Astrocyte (in vitro differentiated cells and primary cell): Measurements from ENCODE around the gene DCAF4. TPM values are rescaled to one million over a fixed set of nuclear protein-coding genes. Genes with fewer than 3 reads are reported as not detected.

Experiments
- DNase-seq: peaks from one replicate; pipeline ENCODE4 v3.0.0-alpha.2; 2010; ENCODE audit warnings: low read depth
- FAIRE-seq: peaks from 2 replicates; lab custom pipeline; 2011; peaks lifted over from hg19 to GRCh38; lab: Jason Lieb, UNC
- H2AFZ ChIP-seq: 2 replicates; pipeline ENCODE4 v1.6.0; 2012; ENCODE audit warnings: low read depth, low read length, inconsistent platforms
- H3K27ac ChIP-seq: 2 replicates; pipeline ENCODE4 v1.5.1; 2011; ENCODE audit warnings: low read depth, low read length, inconsistent platforms
- H3K27me3 ChIP-seq: 2 replicates; pipeline ENCODE4 v1.6.0; 2011; ENCODE audit warnings: low read length, inconsistent platforms; ENCODE audit not compliant: insufficient read depth
- H3K36me3 ChIP-seq: 2 replicates; pipeline ENCODE4 v1.5.1; 2011; ENCODE audit warnings: low read length, inconsistent platforms; ENCODE audit not compliant: insufficient read depth
- H3K4me1 ChIP-seq: 2 replicates; pipeline ENCODE4 v1.5.1; 2011; ENCODE audit warnings: low read length, inconsistent platforms; ENCODE audit not compliant: insufficient read depth
- H3K4me2 ChIP-seq: 2 replicates; pipeline ENCODE4 v1.6.0; 2012; ENCODE audit warnings: low read length, inconsistent platforms
- H3K4me3 ChIP-seq: 2 replicates; pipeline ENCODE4 v1.5.1; 2011; ENCODE audit warnings: low read depth, mild to moderate bottlenecking, low read length, inconsistent platforms; ENCODE audit not compliant: insufficient read depth
- H3K79me2 ChIP-seq: 2 replicates; pipeline ENCODE4 v1.6.0; 2012; ENCODE audit warnings: mild to moderate bottlenecking, low read length, inconsistent platforms; ENCODE audit not compliant: insufficient read depth
- H3K9ac ChIP-seq: 2 replicates; pipeline ENCODE4 v1.6.0; 2012; ENCODE audit warnings: mild to moderate bottlenecking, low read length, inconsistent platforms
- H3K9me3 ChIP-seq: 2 replicates; pipeline ENCODE4 v1.5.1; 2012; ENCODE audit warnings: low read depth, mild to moderate bottlenecking, low read length, inconsistent platforms; ENCODE audit not compliant: insufficient read depth
- H4K20me1 ChIP-seq: 2 replicates; pipeline ENCODE4 v1.6.0; 2012; ENCODE audit warnings: low read length, inconsistent platforms; ENCODE audit not compliant: insufficient read depth
- H3K27ac Mint-ChIP-seq: one replicate; pipeline ENCODE4 v1.8.0; 2021; ENCODE audit warnings: mild to moderate bottlenecking, mixed read lengths; ENCODE audit not compliant: unreplicated experiment
- H3K27me3 Mint-ChIP-seq: one replicate; pipeline ENCODE4 v1.8.0; 2021; ENCODE audit warnings: low read depth, mixed read lengths; ENCODE audit not compliant: unreplicated experiment
- H3K36me3 Mint-ChIP-seq: one replicate; pipeline ENCODE4 v1.8.0; 2021; ENCODE audit warnings: low read depth, mixed read lengths; ENCODE audit not compliant: unreplicated experiment
- H3K4me1 Mint-ChIP-seq: one replicate; pipeline ENCODE4 v1.8.0; 2021; ENCODE audit warnings: low read depth, mixed read lengths; ENCODE audit not compliant: unreplicated experiment
- H3K4me3 Mint-ChIP-seq: one replicate; pipeline ENCODE4 v1.8.0; 2021; ENCODE audit warnings: mild to moderate bottlenecking, moderate library complexity, mixed read lengths; ENCODE audit not compliant: unreplicated experiment
- H3K9me3 Mint-ChIP-seq: one replicate; pipeline ENCODE4 v1.8.0; 2021; ENCODE audit warnings: mild to moderate bottlenecking, mixed read lengths; ENCODE audit not compliant: unreplicated experiment
- EZH2 ChIP-seq: IDR thresholded peaks from 2 replicates; pipeline ENCODE4 v1.6.1; 2012; ENCODE audit warnings: mild to moderate bottlenecking, low read length, inconsistent platforms; ENCODE audit not compliant: insufficient read depth
- total RNA-seq: library from RNA; stranded (reverse); gene quantifications from 2 replicates; pipeline ENCODE4 v1.2.1, GENCODE V29; 2021
- TF ChIP-seq, protein P1 (sequence below): IDR thresholded peaks from 2 replicates; pipeline ENCODE4 v1.5.1; 2011; ENCODE audit warnings: low read depth, mild to moderate bottlenecking, inconsistent platforms, low read length, moderate library complexity; ENCODE audit not compliant: insufficient read depth

Gene DCAF4
- total RNA-seq, 1 donor from 2014 or later, result 33.5 TPM

DNA sequence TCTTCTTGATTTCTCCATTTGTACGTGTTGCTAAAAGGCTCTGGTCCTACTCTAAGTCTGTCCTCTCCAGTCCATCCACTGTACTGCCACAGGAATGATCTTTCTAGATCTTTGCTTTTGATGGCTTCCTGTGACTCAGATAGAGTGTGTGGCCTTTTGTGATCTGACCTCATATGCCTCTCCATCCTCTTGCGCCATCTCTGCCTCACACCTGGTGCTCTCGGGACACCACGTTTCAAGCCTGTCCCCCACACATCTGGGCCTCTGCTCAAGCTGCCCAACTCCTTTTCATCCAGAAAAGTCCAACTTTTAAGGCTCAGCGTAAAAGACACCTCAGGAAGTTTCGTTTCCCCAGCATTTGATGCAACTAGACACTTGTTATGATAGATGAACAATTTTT, 39.0 kb downstream of the DCAF4 start:
- peaks cover 5% of the 10 kb centered on the region for H3K36me3 ChIP-seq
- H3K27ac Mint-ChIP-seq, result no peak overlapping the region

DNA sequence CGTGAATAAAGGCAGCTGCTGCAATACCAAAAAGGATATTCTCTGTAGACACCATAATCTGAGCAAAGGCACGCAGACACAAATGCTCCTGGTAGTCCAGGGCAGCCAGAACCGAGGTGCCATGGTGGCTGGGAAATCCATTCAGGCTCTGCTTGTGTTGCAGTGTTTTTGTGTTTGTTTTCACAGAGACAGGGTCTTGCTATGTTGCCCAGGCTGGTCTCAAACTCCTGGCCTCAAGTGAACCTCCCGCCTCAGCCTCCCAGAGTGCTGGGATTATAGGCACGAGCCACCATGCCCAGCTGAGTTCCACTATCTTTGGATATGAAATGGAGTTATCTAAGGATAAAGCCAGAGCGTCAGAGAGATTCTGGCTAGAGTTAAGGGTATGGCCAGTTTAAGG, 39.8 kb downstream of the DCAF4 start:
- Mint-ChIP-seq H3K27me3 (no peaks in the 10 kb centered on the region), H3K27ac (no peak overlapping the region), H3K36me3 (peaks cover 32% of the 10 kb centered on the region), H3K4me3 (no peak overlapping the region), H3K9me3 (no peaks in the 10 kb centered on the region), H3K4me1 (peaks cover 9% of the 10 kb centered on the region)
- DNase-seq, result no peak
- no peak for TF ChIP-seq EZH2
- TF ChIP-seq, protein P1, sequence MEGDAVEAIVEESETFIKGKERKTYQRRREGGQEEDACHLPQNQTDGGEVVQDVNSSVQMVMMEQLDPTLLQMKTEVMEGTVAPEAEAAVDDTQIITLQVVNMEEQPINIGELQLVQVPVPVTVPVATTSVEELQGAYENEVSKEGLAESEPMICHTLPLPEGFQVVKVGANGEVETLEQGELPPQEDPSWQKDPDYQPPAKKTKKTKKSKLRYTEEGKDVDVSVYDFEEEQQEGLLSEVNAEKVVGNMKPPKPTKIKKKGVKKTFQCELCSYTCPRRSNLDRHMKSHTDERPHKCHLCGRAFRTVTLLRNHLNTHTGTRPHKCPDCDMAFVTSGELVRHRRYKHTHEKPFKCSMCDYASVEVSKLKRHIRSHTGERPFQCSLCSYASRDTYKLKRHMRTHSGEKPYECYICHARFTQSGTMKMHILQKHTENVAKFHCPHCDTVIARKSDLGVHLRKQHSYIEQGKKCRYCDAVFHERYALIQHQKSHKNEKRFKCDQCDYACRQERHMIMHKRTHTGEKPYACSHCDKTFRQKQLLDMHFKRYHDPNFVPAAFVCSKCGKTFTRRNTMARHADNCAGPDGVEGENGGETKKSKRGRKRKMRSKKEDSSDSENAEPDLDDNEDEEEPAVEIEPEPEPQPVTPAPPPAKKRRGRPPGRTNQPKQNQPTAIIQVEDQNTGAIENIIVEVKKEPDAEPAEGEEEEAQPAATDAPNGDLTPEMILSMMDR, result no peak
- Histone ChIP-seq H2AFZ (no peak overlapping the region), H3K9ac (no peak overlapping the region), H4K20me1 (no peaks in the 10 kb centered on the region), H3K27me3 (no peaks in the 10 kb centered on the region), H3K79me2 (no peaks in the 10 kb centered on the region), H3K36me3 (peaks cover 4% of the 10 kb centered on the region), H3K4me1 (peaks cover 3% of the 10 kb centered on the region), H3K4me3 (no peak overlapping the region), H3K27ac (no peak overlapping the region), H3K9me3 (no peaks in the 10 kb centered on the region), H3K4me2 (no peak overlapping the region)
- FAIRE-seq, result no peak

More for the DNA sequence above, 39.0 kb downstream of the DCAF4 start:
- peaks cover 9% of the 10 kb centered on the region for H3K4me1 Mint-ChIP-seq
- no peaks in the 10 kb centered on the region for H3K27me3 Mint-ChIP-seq
- H3K9me3 ChIP-seq, result no peaks in the 10 kb centered on the region
- H3K9ac ChIP-seq, result no peak overlapping the region
- no peak overlapping the region for H3K4me3 Mint-ChIP-seq
- TF ChIP-seq EZH2, result no peak
- TF ChIP-seq, protein P1, result no peak
- peak; percentile 12 for DNase-seq
- H3K27ac ChIP-seq, result no peak overlapping the region
- H3K4me1 ChIP-seq, result peaks cover 3% of the 10 kb centered on the region
- no peaks in the 10 kb centered on the region for H3K79me2 ChIP-seq
- H3K36me3 Mint-ChIP-seq, result peaks cover 35% of the 10 kb centered on the region
- H4K20me1 ChIP-seq, result no peaks in the 10 kb centered on the region
- H3K4me2 ChIP-seq, result no peak overlapping the region
- no peaks in the 10 kb centered on the region for H3K9me3 Mint-ChIP-seq
- H3K4me3 ChIP-seq, result no peak overlapping the region
- no peak overlapping the region for H2AFZ ChIP-seq
- no peak for FAIRE-seq
- H3K27me3 ChIP-seq, result no peaks in the 10 kb centered on the region

DNA sequence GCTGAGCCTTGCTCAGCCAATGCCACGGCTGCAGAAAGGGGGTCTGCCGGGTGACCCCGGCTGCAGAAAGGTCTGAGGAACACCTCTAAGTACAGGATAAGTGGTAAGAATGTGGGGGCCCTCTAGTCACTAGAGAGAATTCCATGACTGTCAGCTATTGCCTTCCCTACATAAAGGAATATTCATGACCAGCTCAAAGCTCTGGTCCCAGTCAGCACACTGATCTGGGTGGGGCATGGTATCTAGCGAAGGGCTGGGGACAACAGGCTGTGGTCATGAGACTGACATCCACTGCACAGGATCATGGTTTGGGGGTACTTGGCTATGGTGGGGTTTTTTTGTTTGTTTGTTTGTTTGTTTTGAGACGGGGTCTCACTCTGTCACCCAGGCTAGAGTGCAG, 42.1 kb downstream of the DCAF4 start:
- no peaks in the 10 kb centered on the region for H3K9me3 ChIP-seq
- no peak for DNase-seq
- H3K4me2 ChIP-seq, result no peak overlapping the region
- no peak for FAIRE-seq
- H3K4me1 ChIP-seq, result no peaks in the 10 kb centered on the region
- H3K36me3 ChIP-seq, result peaks cover 4% of the 10 kb centered on the region
- TF ChIP-seq, protein P1, result no peak
- TF ChIP-seq EZH2, result no peak
- H4K20me1 ChIP-seq, result no peaks in the 10 kb centered on the region
- no peaks in the 10 kb centered on the region for H3K27me3 ChIP-seq
- H3K27ac ChIP-seq, result no peak overlapping the region
- H3K27me3 Mint-ChIP-seq, result no peaks in the 10 kb centered on the region
- H3K9ac ChIP-seq, result no peak overlapping the region
- no peaks in the 10 kb centered on the region for H3K9me3 Mint-ChIP-seq
- no peak overlapping the region for H3K27ac Mint-ChIP-seq
- no peak overlapping the region for H3K4me3 Mint-ChIP-seq
- H3K79me2 ChIP-seq, result no peaks in the 10 kb centered on the region
- no peak overlapping the region for H2AFZ ChIP-seq
- H3K4me1 Mint-ChIP-seq, result peaks cover 3% of the 10 kb centered on the region
- no peak overlapping the region for H3K4me3 ChIP-seq
- peaks cover 21% of the 10 kb centered on the region for H3K36me3 Mint-ChIP-seq
